ENCODE measurements around the gene BCAS3.
"Not testable (repeated sequence)": the region's sequence is repeated elsewhere in the genome, so short reads cannot be mapped to it uniquely, and the experiment has no call there.

The BCAS3 gene

DNA sequence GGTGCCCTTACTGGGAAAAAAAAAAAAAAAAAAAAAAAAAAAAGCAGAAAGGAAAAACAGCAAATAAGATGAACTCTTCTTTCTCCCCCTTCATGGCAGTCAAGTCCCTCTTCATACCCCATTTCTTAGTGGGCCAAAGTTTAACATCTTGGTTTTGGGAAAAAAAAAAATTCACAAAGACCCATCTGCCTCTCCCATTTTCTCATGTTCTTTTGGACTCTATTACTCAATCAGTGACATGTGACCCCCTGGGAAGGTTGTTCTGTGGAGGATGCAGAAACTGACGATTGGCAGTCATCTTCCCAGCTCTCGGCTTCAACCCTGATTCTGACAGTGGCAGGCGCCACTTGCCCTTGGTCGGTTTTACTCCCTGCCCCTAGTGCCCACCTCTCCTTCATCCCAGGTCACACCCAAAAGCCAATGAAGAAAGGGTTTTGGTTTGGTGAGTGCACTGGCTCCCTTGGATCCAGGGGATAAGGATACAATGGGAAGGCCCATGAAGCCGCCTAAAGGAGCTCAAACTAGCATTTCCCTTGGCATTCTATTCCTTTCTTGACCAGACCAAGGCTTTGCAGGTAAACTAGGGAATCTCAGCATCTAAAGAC is 661.3 kb downstream of the BCAS3 start:
- no peak for DNase-seq (ENCODE audit: low spot score)

GRCh38 chr17:61340431-61341209 is 663.0 kb downstream of the BCAS3 start:
- DNase-seq (ENCODE audit: low spot score) = no peak

- DNase-seq (ENCODE audit: low spot score) = no peak
Measured at GRCh38 chr17:61343576-61343975, 665.9 kb downstream of the BCAS3 start.

DNA sequence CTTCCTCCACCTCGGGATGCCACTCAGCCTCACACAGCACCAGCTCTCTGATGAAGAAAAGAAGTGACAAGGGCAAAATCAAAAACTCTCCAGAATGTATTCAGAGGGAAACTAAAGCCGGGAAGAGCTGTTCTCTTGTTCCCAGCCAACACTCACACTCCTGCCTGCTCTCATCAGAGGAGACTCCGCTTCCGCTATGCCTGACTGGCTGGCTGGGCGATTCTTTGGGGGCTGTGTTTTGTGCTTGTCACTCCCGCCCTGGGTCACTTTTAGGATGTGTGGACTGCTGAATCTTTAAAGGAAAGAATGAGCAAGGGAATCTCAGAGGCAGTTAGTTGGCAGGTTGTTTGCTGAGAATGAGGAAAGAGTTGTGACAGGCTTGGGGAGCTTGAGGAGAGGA is 667.4 kb downstream of the BCAS3 start:
- no peak for DNase-seq (ENCODE audit: low spot score)

GRCh38 chr17:61345825-61346666 is 668.4 kb downstream of the BCAS3 start:
- DNase-seq (ENCODE audit: low spot score) = no peak

DNA sequence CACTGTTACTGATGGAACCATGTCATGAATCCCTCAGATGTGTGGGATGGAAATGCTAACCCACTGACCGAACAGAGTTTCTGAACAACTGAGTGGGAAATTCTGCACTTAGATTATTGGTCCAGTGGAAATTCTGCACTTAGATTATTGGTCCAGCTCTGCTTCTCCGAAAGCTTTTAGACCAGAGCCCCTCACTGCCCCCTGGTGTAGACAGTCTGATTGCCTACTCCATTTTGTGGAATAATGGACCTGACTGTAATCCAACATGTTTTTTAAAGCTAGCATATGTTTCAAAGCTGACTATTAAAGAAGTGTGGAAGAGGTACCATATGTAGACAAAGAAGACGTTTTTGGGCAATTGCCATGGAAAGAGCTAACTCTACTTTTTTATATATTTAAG is 671.7 kb downstream of the BCAS3 start:
- DNase-seq (ENCODE audit: low spot score) = no peak

- no peak for DNase-seq (ENCODE audit: low spot score)
Measured at GRCh38 chr17:61351745-61352407, 674.2 kb downstream of the BCAS3 start.

DNA sequence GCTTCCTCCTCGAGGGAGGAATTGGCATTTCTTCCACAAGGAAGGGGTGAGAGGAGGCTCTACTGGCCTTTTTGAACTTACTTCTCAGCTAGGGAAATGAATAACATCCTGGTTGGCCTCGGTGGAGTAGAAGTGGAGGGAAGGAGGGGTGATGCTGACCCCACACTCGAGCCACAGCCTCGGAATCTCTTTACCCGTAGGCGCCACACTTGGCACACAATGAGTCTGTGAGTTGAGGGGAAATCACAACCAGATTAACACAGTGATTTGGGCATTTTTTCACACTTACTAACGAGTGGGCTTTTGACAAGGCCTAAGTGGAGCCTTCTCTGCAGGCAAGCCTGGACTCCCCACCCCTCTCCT is 674.7 kb downstream of the BCAS3 start:
- peak; percentile 14 for DNase-seq (ENCODE audit: low spot score)

GRCh38 chr17:61352781-61353491 is 675.3 kb downstream of the BCAS3 start:
- no peak for DNase-seq (ENCODE audit: low spot score)

GRCh38 chr17:61353615-61354014 is 676.0 kb downstream of the BCAS3 start:
- no peak for DNase-seq (ENCODE audit: low spot score)

- DNase-seq (ENCODE audit: low spot score) = no peak
Measured at GRCh38 chr17:61354895-61355874, 677.5 kb downstream of the BCAS3 start.

DNA sequence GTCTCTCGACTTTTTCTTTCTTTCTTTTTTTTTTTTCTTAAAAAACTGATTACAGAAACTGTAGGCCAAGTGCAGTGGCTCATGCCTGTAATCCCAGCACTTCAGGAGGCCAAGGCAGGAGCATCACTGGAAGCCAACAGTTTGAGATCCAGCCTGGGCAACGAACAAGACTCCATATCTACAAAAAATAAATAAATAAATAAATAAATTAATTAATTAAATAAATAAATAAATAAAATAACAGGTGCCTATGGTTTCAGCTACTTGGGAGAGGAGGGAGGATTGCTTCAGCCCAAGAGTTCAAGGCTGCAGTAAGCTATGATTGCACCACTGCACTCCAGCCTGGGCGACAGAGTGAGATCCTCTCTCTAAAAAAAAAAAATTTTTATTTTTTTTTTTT is 679.4 kb downstream of the BCAS3 start:
- not testable (repeated sequence) for DNase-seq (ENCODE audit: low spot score)

- DNase-seq (ENCODE audit: low spot score) = not testable (repeated sequence)
Measured at GRCh38 chr17:61359513-61359912, 681.9 kb downstream of the BCAS3 start.

DNA sequence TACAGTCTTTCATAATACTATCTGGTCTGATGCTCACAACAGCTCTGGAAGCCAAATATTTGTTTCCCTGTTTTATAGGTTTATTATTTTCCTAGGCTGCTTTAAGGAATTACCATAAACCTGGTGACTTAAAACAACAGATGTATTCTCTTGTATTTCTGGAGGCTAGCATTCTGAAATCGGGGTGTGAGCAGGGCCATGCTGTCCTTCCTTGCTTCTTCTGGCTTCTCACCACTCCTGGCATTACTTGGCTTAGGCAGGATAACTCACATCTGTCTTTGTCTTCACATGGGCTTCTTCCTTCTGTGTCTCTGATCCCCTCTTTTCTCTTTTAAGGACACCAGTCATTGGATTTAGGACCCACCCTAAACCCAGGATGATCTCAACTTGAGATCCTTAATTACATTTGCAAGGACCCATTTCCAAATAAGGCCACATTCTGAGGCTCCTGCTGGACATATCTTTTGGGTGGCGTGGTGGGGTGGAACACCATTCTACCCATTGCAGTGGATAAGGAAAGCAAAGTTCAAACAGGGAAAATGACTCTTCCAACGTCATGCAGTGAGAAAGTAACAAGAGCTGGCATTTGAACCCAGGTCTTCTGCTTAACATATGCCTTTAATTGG is 682.8 kb downstream of the BCAS3 start:
- DNase-seq (ENCODE audit: low spot score) = no peak

- peak; percentile 83 for DNase-seq (ENCODE audit: low spot score)
Measured at GRCh38 chr17:61361084-61361483, 683.4 kb downstream of the BCAS3 start.

DNA sequence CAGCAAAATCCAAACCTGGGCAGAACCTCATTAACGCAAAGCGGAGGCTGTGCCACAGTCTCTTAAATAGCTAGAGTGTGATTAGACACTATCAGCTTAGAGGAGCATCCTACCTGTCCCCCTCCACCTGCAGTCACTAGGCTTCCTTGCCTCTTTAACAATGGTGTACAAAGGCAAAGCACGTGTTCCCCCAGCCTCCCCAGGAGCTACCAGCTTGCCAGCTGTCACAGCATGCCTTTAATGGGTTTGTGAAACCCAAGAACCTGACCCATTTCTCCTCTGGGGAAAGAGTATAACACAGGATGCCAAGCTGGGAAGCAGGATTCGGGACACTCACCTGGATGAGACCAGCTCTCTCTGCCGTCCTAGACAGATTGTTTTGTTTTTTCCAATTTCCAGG is 684.7 kb downstream of the BCAS3 start:
- no peak for DNase-seq (ENCODE audit: low spot score)

DNA sequence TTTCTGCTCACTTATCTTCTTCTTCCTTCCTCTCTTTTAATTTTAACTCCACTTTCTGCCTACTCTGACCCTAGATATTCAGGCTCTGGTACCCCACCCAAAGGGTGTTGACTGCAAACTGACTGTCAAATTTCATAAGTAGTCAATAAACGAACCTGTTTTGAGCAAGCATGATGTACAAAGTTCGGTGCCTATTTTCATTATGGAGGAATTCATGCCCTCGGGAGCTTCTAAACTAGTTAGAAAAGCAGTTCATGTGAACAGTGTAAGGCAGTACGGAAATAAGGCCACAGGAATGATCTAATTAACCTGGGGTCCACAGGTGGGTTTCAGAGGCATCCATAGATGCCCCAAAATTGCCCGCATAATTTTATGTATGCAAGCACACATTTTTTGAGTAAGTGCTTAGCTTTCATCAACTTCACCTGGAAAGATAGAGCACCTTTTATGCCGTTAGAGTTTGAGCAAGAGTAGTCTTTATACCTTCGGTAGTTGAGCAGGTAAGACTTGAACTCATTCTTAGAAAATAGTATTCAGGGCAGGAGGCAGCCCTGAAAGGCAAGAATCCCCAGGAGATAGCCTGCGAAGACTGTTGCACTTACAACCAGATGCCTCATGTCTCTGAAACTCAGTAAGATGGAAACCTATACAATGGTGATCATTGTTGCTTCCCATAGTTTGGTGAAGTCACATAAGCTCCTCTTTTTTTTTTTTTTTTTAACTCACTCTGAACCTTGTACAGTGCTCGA is 685.4 kb downstream of the BCAS3 start:
- no peak for DNase-seq (ENCODE audit: low spot score)

DNA sequence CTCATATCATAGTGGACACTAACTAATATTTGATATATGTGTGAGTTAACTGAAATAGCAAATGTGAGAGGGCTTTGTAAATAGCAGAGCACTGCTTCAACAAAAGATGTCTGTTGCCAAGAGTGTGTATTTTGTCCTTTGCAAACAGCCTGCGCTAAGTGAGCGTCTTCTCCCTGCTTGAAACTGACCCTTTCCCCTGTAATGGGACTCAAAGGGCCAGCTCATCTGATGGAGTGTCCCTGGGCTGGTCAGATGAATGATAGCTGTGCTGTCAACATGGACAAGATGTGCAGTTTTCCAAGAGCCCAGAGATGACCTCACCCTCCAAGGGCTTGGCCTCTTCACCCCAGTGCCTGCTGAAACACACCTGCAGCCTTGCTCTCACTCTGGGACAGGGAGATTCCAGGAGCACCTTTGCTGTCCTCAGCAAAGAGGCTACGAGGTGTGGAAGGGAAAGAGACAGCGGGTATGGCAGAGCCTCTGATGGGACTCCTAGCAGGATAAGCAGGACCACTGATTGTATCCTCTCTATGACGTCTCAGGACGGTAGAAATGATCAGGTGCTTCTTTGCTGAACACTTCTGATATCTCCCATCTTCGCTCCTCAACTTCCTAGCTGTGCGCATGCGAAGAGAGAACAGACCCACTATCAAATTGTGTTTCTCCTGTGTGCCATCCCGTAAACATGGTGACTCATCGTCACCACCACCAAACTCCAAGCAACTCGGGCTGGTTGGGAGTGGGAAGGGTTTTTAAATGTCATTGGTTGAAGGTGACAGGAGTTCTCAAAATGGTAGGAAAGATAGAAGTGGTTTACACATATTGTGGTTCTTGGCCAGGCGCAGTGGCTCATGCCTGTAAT is 686.2 kb downstream of the BCAS3 start:
- no peak for DNase-seq (ENCODE audit: low spot score)

Data from AG08395 (cell line).